Natural killer cell (primary cell): ENCODE results near the gene CYP19A1. TPM values are rescaled to one million over a fixed set of nuclear protein-coding genes. Genes with fewer than 3 reads are reported as not detected.
"Not testable (repeated sequence)": the region's sequence is repeated elsewhere in the genome, so short reads cannot be mapped to it uniquely, and the experiment has no call there.

Source experiments
- ATAC-seq, 3 donors: fragments of 150-1000 bp in 2 of 3; fragments of 200-7000 bp in 1 of 3; cut with Tn5 transposase; 1 replicate in 1 of 3; 2 replicates in 2 of 3; pipeline ENCODE4 v1.10.0; 2021; ENCODE audit warnings: mild to moderate bottlenecking in 2 of 3, moderate library complexity in 2 of 3
- DNase-seq, 2 donors: peaks; one replicate each; pipeline versions ENCODE4 v3.0.0 to v3.0.0-alpha.2; 2013 to 2021; ENCODE audit warnings: mixed read lengths in 1 of 2
- H3K27ac ChIP-seq: one replicate; pipeline ENCODE4 v1.5.1; 2013; ENCODE audit warnings: mild to moderate bottlenecking, low read length
- H3K27me3 ChIP-seq: one replicate; pipeline ENCODE4 v1.6.1; 2013; ENCODE audit warnings: low read length; ENCODE audit not compliant: control insufficient read depth, insufficient read depth
- H3K36me3 ChIP-seq: one replicate; pipeline ENCODE4 v1.6.1; 2013; ENCODE audit warnings: low read length; ENCODE audit not compliant: control insufficient read depth, insufficient read depth
- H3K4me1 ChIP-seq: one replicate; pipeline ENCODE4 v1.6.1; 2013; ENCODE audit warnings: low read length; ENCODE audit not compliant: control insufficient read depth, insufficient read depth
- H3K4me3 ChIP-seq: one replicate; pipeline ENCODE4 v1.5.1; 2013; ENCODE audit warnings: low read length
- H3K9me3 ChIP-seq: one replicate; pipeline ENCODE4 v1.6.1; 2013; ENCODE audit warnings: low read length; ENCODE audit not compliant: control insufficient read depth, insufficient read depth
- H3K27ac Mint-ChIP-seq, 2 donors: one replicate each; pipeline ENCODE4 v1.8.0; 2022; ENCODE audit warnings: mild to moderate bottlenecking in 2 of 2, mixed read lengths in 2 of 2, moderate library complexity in 1 of 2
- H3K27me3 Mint-ChIP-seq, 2 donors: one replicate each; pipeline ENCODE4 v1.8.0; 2022; ENCODE audit warnings: low read depth in 2 of 2, mixed read lengths in 2 of 2
- H3K36me3 Mint-ChIP-seq: one replicate; pipeline ENCODE4 v1.8.0; 2022; ENCODE audit warnings: mixed read lengths
- H3K4me1 Mint-ChIP-seq, 2 donors: one replicate each; pipeline ENCODE4 v1.8.0; 2022; ENCODE audit warnings: mixed read lengths in 2 of 2
- H3K4me3 Mint-ChIP-seq: one replicate; pipeline ENCODE4 v1.8.0; 2022; ENCODE audit warnings: mild to moderate bottlenecking, moderate library complexity, mixed read lengths
- H3K9me3 Mint-ChIP-seq, 2 donors: one replicate each; pipeline ENCODE4 v1.8.0; 2022; ENCODE audit warnings: mixed read lengths in 2 of 2
- CTCF ChIP-seq: fragments of 200-600 bp; IDR thresholded peaks from one replicate; pipeline ENCODE4 v1.8.0; 2022; ENCODE audit warnings: antibody characterized with exemption
- WGBS: methylation state at CpG from one replicate; pipeline ENCODE4 v1.1.7; 2013; ENCODE audit warnings: missing lambda C conversion rate; ENCODE audit not compliant: insufficient coverage; 5-methylcytosine and 5-hydroxymethylcytosine counted together
- intact Hi-C: fragments of 100-400 bp; cut with micrococcal nuclease; formaldehyde crosslinking; loops from one replicate; pipeline ENCODE4 v1.14.2; 2022
- total RNA-seq, 4 donors: library from RNA; stranded (reverse); fragments of 120-200 nt in 1 of 4; gene quantifications; one replicate each; pipeline versions ENCODE4 v1.2.3 to v1.2.4, GENCODE V29; 2013 to 2022

CYP19A1 gene
- total RNA-seq, 3 donors from 2014 or later (not counting 1 experiment from before 2014, with no cell fraction given) = not detected

- Mint-ChIP-seq H3K27ac (no peak overlapping the region), H3K27me3 (peaks cover 0 to 6% of the 10 kb centered on the region in 2 donors), H3K9me3 (no peaks in the 10 kb centered on the region), H3K4me1 (peaks cover 0 to 8% of the 10 kb centered on the region in 2 donors), H3K4me3 (no peak overlapping the region), H3K36me3 (no peaks in the 10 kb centered on the region)
- 92% methylated on average over 6 of the region's 6 CpGs for WGBS
- Histone ChIP-seq H3K4me1 (no peaks in the 10 kb centered on the region), H3K27ac (no peak overlapping the region), H3K4me3 (no peak overlapping the region), H3K27me3 (no peaks in the 10 kb centered on the region), H3K9me3 (no peaks in the 10 kb centered on the region), H3K36me3 (no peaks in the 10 kb centered on the region)
- intact Hi-C loops = no loop called here
- no peak for TF ChIP-seq CTCF
- DNase-seq = no peak
- no peak for ATAC-seq
These were observed 53.0 kb downstream of the CYP19A1 start for GRCh38 chr15:51285399-51285798.

- 85% methylated on average over 6 of the region's 6 CpGs for WGBS
- Histone ChIP-seq H3K36me3 (no peaks in the 10 kb centered on the region), H3K4me3 (no peak overlapping the region), H3K27ac (no peak overlapping the region), H3K9me3 (no peaks in the 10 kb centered on the region), H3K4me1 (no peaks in the 10 kb centered on the region), H3K27me3 (no peaks in the 10 kb centered on the region)
- no peak for TF ChIP-seq CTCF
- Mint-ChIP-seq H3K36me3 (no peaks in the 10 kb centered on the region), H3K27ac (no peak overlapping the region), H3K4me3 (no peak overlapping the region), H3K27me3 (peaks cover 0 to 6% of the 10 kb centered on the region in 2 donors), H3K9me3 (no peaks in the 10 kb centered on the region), H3K4me1 (peaks cover 0 to 8% of the 10 kb centered on the region in 2 donors)
- ATAC-seq = no peak
- intact Hi-C loops = no loop called here
- no peak for DNase-seq
These were observed 53.5 kb downstream of the CYP19A1 start for GRCh38 chr15:51284871-51285270.

GRCh38 chr15:51283026-51283425 lies 55.4 kb downstream of the CYP19A1 start:
- no peaks in the 10 kb centered on the region for H3K4me1 ChIP-seq
- no peak for DNase-seq
- intact Hi-C loops = no loop called here
- no peak for TF ChIP-seq CTCF
- H3K9me3 Mint-ChIP-seq = no peaks in the 10 kb centered on the region
- no peaks in the 10 kb centered on the region for H3K36me3 Mint-ChIP-seq
- peaks cover 8 to 14% of the 10 kb centered on the region in 2 donors for H3K27me3 Mint-ChIP-seq
- no peak overlapping the region for H3K4me3 ChIP-seq
- H3K9me3 ChIP-seq = no peaks in the 10 kb centered on the region
- H3K27ac Mint-ChIP-seq = no peak overlapping the region
- 50% methylated on average over 6 of the region's 6 CpGs for WGBS
- H3K4me1 Mint-ChIP-seq = peaks cover 0 to 8% of the 10 kb centered on the region in 2 donors
- no peaks in the 10 kb centered on the region for H3K36me3 ChIP-seq
- no peaks in the 10 kb centered on the region for H3K27me3 ChIP-seq
- H3K27ac ChIP-seq = no peak overlapping the region
- H3K4me3 Mint-ChIP-seq = no peak overlapping the region
- no peak for ATAC-seq

- intact Hi-C loops = not testable (repeated sequence)
These were observed 56.2 kb downstream of the CYP19A1 start for GRCh38 chr15:51282241-51282640.

More at GRCh38 chr15:51282241-51282640, 56.2 kb downstream of the CYP19A1 start:
- not testable (repeated sequence) for ATAC-seq, H3K4me1 Mint-ChIP-seq, H3K36me3 ChIP-seq, H3K27me3 ChIP-seq, H3K36me3 Mint-ChIP-seq, DNase-seq, H3K27ac Mint-ChIP-seq, H3K27ac ChIP-seq, H3K4me3 Mint-ChIP-seq, H3K4me3 ChIP-seq, H3K9me3 Mint-ChIP-seq, H3K9me3 ChIP-seq, H3K4me1 ChIP-seq
- peaks cover 8 to 14% of the 10 kb centered on the region in 2 donors for H3K27me3 Mint-ChIP-seq
- 70% methylated on average over 2 of the region's 2 CpGs for WGBS
